Smooth muscle cell (in vitro differentiated cells): Measurements from ENCODE around the gene IL17REL. TPM values are rescaled to one million over a fixed set of nuclear protein-coding genes. Genes with fewer than 3 reads are reported as not detected.

ENCODE experiments used
- DNase-seq: peaks from one replicate; lab custom pipeline; 2025; ENCODE audit not compliant: unreplicated experiment; lab: John Stamatoyannopoulos, UW
- H2AFZ ChIP-seq: fragments of 200-600 bp; sonication (generic); 2 replicates; pipeline ENCODE4 v1.6.0; 2016; ENCODE audit warnings: antibody characterized with exemption, low read depth, mild to moderate bottlenecking
- H3F3A ChIP-seq: fragments of 200-600 bp; sonication (generic); 2 replicates; pipeline ENCODE4 v1.6.0; 2017; ENCODE audit warnings: antibody characterized with exemption, low read depth
- H3K27ac ChIP-seq: fragments of 200-600 bp; sonication (generic); 2 replicates; pipeline ENCODE4 v1.5.1; 2016; ENCODE audit warnings: low read depth, mild to moderate bottlenecking
- H3K27me3 ChIP-seq: fragments of 200-600 bp; sonication (generic); 2 replicates; pipeline ENCODE4 v1.6.1; 2016; ENCODE audit warnings: low read depth, mild to moderate bottlenecking
- H3K36me3 ChIP-seq: fragments of 200-600 bp; sonication (generic); 2 replicates; pipeline ENCODE4 v1.5.1; 2016; ENCODE audit warnings: low read depth
- H3K4me1 ChIP-seq: fragments of 200-600 bp; sonication (generic); 2 replicates; pipeline ENCODE4 v1.5.1; 2016; ENCODE audit warnings: low read depth
- H3K4me2 ChIP-seq: fragments of 200-600 bp; sonication (generic); 2 replicates; pipeline ENCODE4 v1.6.0; 2016; ENCODE audit warnings: mild to moderate bottlenecking
- H3K4me3 ChIP-seq: fragments of 200-600 bp; sonication (generic); 2 replicates; pipeline ENCODE4 v1.5.1; 2016; ENCODE audit warnings: mild to moderate bottlenecking
- H3K79me2 ChIP-seq: fragments of 200-600 bp; sonication (generic); 2 replicates; pipeline ENCODE4 v1.6.0; 2016; ENCODE audit warnings: low read depth, mild to moderate bottlenecking
- H3K9ac ChIP-seq: fragments of 200-600 bp; sonication (generic); 2 replicates; pipeline ENCODE4 v1.6.0; 2016; ENCODE audit warnings: low read depth
- H3K9me3 ChIP-seq: fragments of 200-600 bp; sonication (generic); replicated peaks from 2 replicates; pipeline ENCODE4 v1.5.1; 2016; ENCODE audit warnings: low read depth
- H4K20me1 ChIP-seq: fragments of 200-600 bp; sonication (generic); 2 replicates; pipeline ENCODE4 v1.6.0; 2016; ENCODE audit warnings: low read depth
- CTCF ChIP-seq: fragments of 200-600 bp; sonication (generic); IDR thresholded peaks from 2 replicates; pipeline ENCODE4 v1.5.1; 2017; ENCODE audit warnings: borderline replicate concordance, mild to moderate bottlenecking, antibody characterized with exemption; ENCODE audit not compliant: insufficient read depth, poor library complexity, severe bottlenecking
- WGBS: methylation state at CpG from one replicate; pipeline ENCODE4 v1.1.7; 2016; ENCODE audit warnings: low lambda C conversion rate; 5-methylcytosine and 5-hydroxymethylcytosine counted together
- polyA plus RNA-seq: library from polyadenylated mRNA; unstranded; fragments of >200 nt; fragmentation: Nextera tagmentation; extraction: Ambion mirVana; gene quantifications from 2 replicates; pipeline ENCODE4 v1.2.1, GENCODE V29; 2016
- total RNA-seq: library from RNA; depleted of rRNA; stranded (reverse); fragments of >200 nt; gene quantifications from 2 replicates; pipeline ENCODE4 v1.2.3, GENCODE V29; 2014

Gene IL17REL
- total and polyA plus RNA-seq, 2 experiments from 2014 or later, result 0.04 TPM; not detected in 1

DNA sequence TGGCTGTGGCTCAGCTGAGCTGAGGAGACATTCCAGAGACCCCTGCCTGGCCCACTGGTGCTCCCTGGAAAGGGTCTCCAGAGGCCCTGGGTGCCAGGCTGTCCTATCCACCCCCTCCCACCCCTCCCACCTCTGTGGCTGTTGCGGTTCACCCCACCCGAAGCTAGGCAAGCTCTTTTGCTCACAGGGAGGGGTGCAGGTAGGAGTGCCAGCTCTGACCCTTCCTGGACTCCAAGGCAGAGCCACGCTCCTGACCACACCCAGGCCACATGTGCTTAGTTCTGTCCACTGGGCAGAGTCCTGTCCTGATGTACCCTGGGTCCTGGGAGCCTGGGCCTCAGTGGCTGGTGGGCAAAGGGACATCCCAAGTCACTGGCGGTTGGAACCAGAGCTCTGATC lies 16.4 kb downstream of the IL17REL start:
- H4K20me1 ChIP-seq, result no peaks in the 10 kb centered on the region
- no peak overlapping the region for H3K4me2 ChIP-seq
- H3K27me3 ChIP-seq, result peaks cover 7% of the 10 kb centered on the region
- WGBS, result 88% methylated on average over 4 of the region's 4 CpGs
- H3K36me3 ChIP-seq, result no peaks in the 10 kb centered on the region
- no peak overlapping the region for H3K4me3 ChIP-seq
- no peak overlapping the region for H3K9ac ChIP-seq
- H2AFZ ChIP-seq, result no peak overlapping the region
- no peak overlapping the region for H3K27ac ChIP-seq
- no peaks in the 10 kb centered on the region for H3K79me2 ChIP-seq
- H3K4me1 ChIP-seq, result peaks cover 3% of the 10 kb centered on the region
- H3F3A ChIP-seq, result no peaks in the 10 kb centered on the region
- no peaks in the 10 kb centered on the region for H3K9me3 ChIP-seq
- no peak for TF ChIP-seq CTCF
- no peak for DNase-seq

GRCh38 chr22:49995361-49996118 lies 17.0 kb downstream of the IL17REL start:
- Histone ChIP-seq H3K4me2 (no peak overlapping the region), H3F3A (no peaks in the 10 kb centered on the region), H3K9ac (no peak overlapping the region), H3K79me2 (no peaks in the 10 kb centered on the region), H2AFZ (no peak overlapping the region), H3K36me3 (no peaks in the 10 kb centered on the region), H3K27me3 (peaks cover 7% of the 10 kb centered on the region), H3K9me3 (no peaks in the 10 kb centered on the region), H3K27ac (no peak overlapping the region), H3K4me3 (no peak overlapping the region), H3K4me1 (peaks cover 3% of the 10 kb centered on the region), H4K20me1 (no peaks in the 10 kb centered on the region)
- WGBS, result 87% methylated on average over 10 of the region's 10 CpGs
- TF ChIP-seq CTCF, result no peak
- DNase-seq, result no peak

- no peak for TF ChIP-seq CTCF
- DNase-seq, result no peak
- Histone ChIP-seq H3K9ac (no peak overlapping the region), H3K9me3 (no peaks in the 10 kb centered on the region), H3K4me2 (no peak overlapping the region), H3K4me3 (no peak overlapping the region), H3K27me3 (peaks cover 4% of the 10 kb centered on the region), H3K36me3 (no peaks in the 10 kb centered on the region), H4K20me1 (no peaks in the 10 kb centered on the region), H3F3A (no peaks in the 10 kb centered on the region), H3K79me2 (no peaks in the 10 kb centered on the region), H2AFZ (no peak overlapping the region), H3K4me1 (peaks cover 2% of the 10 kb centered on the region), H3K27ac (no peak overlapping the region)
- WGBS, result 80% methylated on average over 3 of the region's 3 CpGs
Observed at GRCh38 chr22:49995041-49995360, 17.6 kb downstream of the IL17REL start.
